IMR-90 (cell line): ENCODE data around the gene FHL2. TPM values are rescaled to one million over a fixed set of nuclear protein-coding genes. Genes with fewer than 3 reads are reported as not detected.

ENCODE experiments used
- ATAC-seq: fragments of 200-7000 bp; cut with Tn5 transposase; 2 replicates; pipeline ENCODE4 v1.9.1; 2020; ENCODE audit warnings: low read depth, mild to moderate bottlenecking, moderate library complexity
- BruUV-seq: library from RNA; stranded (reverse); fragments of 400-500 nt; replicated peaks from 2 replicates; lab custom pipeline; 2021; lab: Mats Ljungman, UMichigan
- CTCF ChIA-PET: fragments of 300-600 bp; formaldehyde crosslinking; extraction: SDS; loops from one replicate; lab custom pipeline; 2021; ENCODE audit warnings: antibody characterized with exemption; lab: Yijun Ruan, JAX
- POLR2A ChIA-PET: fragments of 300-600 bp; sonication (Branson Sonifier 250); formaldehyde crosslinking; loops from one replicate; lab custom pipeline; 2022; ENCODE audit warnings: antibody characterized with exemption; ENCODE audit not compliant: unreplicated experiment; lab: Charles Lee
- DNase-seq: peaks from one replicate; pipeline ENCODE4 v3.0.0; 2013
- H2AFZ ChIP-seq: replicated peaks from 2 replicates; pipeline ENCODE3; 2013; ENCODE audit warnings: low read length, mild to moderate bottlenecking; ENCODE audit not compliant: poor library complexity
- H2AK5ac ChIP-seq: 2 replicates; pipeline ENCODE4 v1.6.1; 2013; ENCODE audit warnings: low read depth, low read length, inconsistent platforms
- H2AK9ac ChIP-seq: replicated peaks from 2 replicates; pipeline ENCODE3; 2013; ENCODE audit warnings: mild to moderate bottlenecking, low read depth, low read length, moderate library complexity; ENCODE audit not compliant: poor library complexity
- H2BK120ac ChIP-seq: 2 replicates; pipeline ENCODE4 v1.6.1; 2013; ENCODE audit warnings: low read depth, low read length, inconsistent platforms
- H2BK15ac ChIP-seq: 3 replicates; pipeline ENCODE4 v1.6.1; 2013; ENCODE audit warnings: low read depth, low read length, inconsistent platforms
- H2BK20ac ChIP-seq: 2 replicates; pipeline ENCODE4 v1.6.1; 2013; ENCODE audit warnings: low read depth, mild to moderate bottlenecking, inconsistent platforms, low read length, moderate library complexity
- H2BK5ac ChIP-seq: 2 replicates; pipeline ENCODE4 v1.6.1; 2013; ENCODE audit warnings: mild to moderate bottlenecking, low read depth, low read length, inconsistent platforms; ENCODE audit not compliant: poor library complexity, severe bottlenecking
- H3K14ac ChIP-seq: replicated peaks from 2 replicates; pipeline ENCODE4 v1.6.1; 2013; ENCODE audit warnings: low read depth, low read length, inconsistent platforms
- H3K18ac ChIP-seq: 2 replicates; pipeline ENCODE4 v1.6.1; 2013; ENCODE audit warnings: low read depth, low read length, control low read depth
- H3K23ac ChIP-seq: 2 replicates; pipeline ENCODE4 v1.6.1; 2013; ENCODE audit warnings: low read depth, low read length, inconsistent platforms
- H3K27ac ChIP-seq: 2 replicates; pipeline ENCODE4 v1.5.1; 2013; ENCODE audit warnings: mild to moderate bottlenecking, control low read depth, low read length; ENCODE audit not compliant: insufficient read depth
- H3K27me3 ChIP-seq: 2 replicates; pipeline ENCODE4 v1.6.1; 2013; ENCODE audit warnings: low read length; ENCODE audit not compliant: control insufficient read depth, insufficient read depth
- H3K36me3 ChIP-seq: 2 replicates; pipeline ENCODE4 v1.6.1; 2013; ENCODE audit warnings: low read length, mixed read lengths; ENCODE audit not compliant: control insufficient read depth, insufficient read depth
- H3K4ac ChIP-seq: 2 replicates; pipeline ENCODE4 v1.6.1; 2013; ENCODE audit warnings: low read depth, low read length, inconsistent platforms
- H3K4me1 ChIP-seq: 2 replicates; pipeline ENCODE4 v1.6.1; 2013; ENCODE audit warnings: low read length, mixed read lengths; ENCODE audit not compliant: control insufficient read depth, insufficient read depth
- H3K4me2 ChIP-seq: 2 replicates; pipeline ENCODE4 v1.6.1; 2013; ENCODE audit warnings: low read depth, mild to moderate bottlenecking, control low read depth, low read length, moderate library complexity
- H3K4me3 ChIP-seq: 2 replicates; pipeline ENCODE4 v1.5.1; 2013; ENCODE audit warnings: low read depth, mild to moderate bottlenecking, control low read depth, low read length, moderate library complexity; ENCODE audit not compliant: insufficient read depth
- H3K56ac ChIP-seq: 2 replicates; pipeline ENCODE4 v1.6.1; 2013; ENCODE audit warnings: low read length, inconsistent platforms; ENCODE audit not compliant: insufficient read depth; ENCODE audit errors: extremely low read depth
- H3K79me1 ChIP-seq, 2 experiments: 2 replicates each; pipeline ENCODE4 v1.6.1; 2013; ENCODE audit warnings: low read length in 2 of 2, inconsistent platforms in 1 of 2, low read depth in 1 of 2
- H3K9ac ChIP-seq: 2 replicates; pipeline ENCODE4 v1.6.1; 2013; ENCODE audit warnings: low read depth, low read length, control low read depth
- H3K9me1 ChIP-seq: 2 replicates; pipeline ENCODE4 v1.6.1; 2013; ENCODE audit warnings: low read length, inconsistent platforms; ENCODE audit not compliant: insufficient read depth
- H3K9me3 ChIP-seq: 2 replicates; pipeline ENCODE4 v1.6.1; 2013; ENCODE audit warnings: low read length; ENCODE audit not compliant: control insufficient read depth, insufficient read depth
- H4K20me1 ChIP-seq: 2 replicates; pipeline ENCODE4 v1.6.1; 2013; ENCODE audit warnings: low read length, inconsistent platforms; ENCODE audit not compliant: insufficient read depth
- H4K5ac ChIP-seq: 2 replicates; pipeline ENCODE4 v1.6.1; 2013; ENCODE audit warnings: mild to moderate bottlenecking, low read depth, low read length, control low read depth
- H4K8ac ChIP-seq, 2 experiments: 2 replicates each; pipeline ENCODE4 v1.6.1; 2013; ENCODE audit warnings: low read depth in 2 of 2, low read length in 2 of 2, control low read depth in 1 of 2, inconsistent platforms in 1 of 2
- H4K91ac ChIP-seq: 2 replicates; pipeline ENCODE4 v1.6.1; 2013; ENCODE audit warnings: low read depth, low read length, inconsistent platforms; ENCODE audit not compliant: insufficient read depth
- BHLHE40 ChIP-seq: fragments of 150-350 bp; IDR thresholded peaks from 2 replicates; pipeline ENCODE4 v1.6.1; 2016; ENCODE audit warnings: mild to moderate bottlenecking, low read depth, low read length
- CEBPB ChIP-seq: IDR thresholded peaks from 2 replicates; pipeline ENCODE4 v1.6.1; 2012; ENCODE audit warnings: low read depth, low read length, improper control_type of control experiment
- CHD1 ChIP-seq: IDR thresholded peaks from 2 replicates; pipeline ENCODE4 v1.6.1; 2012; ENCODE audit warnings: low read depth, low read length, improper control_type of control experiment
- ELK1 ChIP-seq: fragments of 150-350 bp; IDR thresholded peaks from 2 replicates; pipeline ENCODE4 v1.6.1; 2016; ENCODE audit warnings: low read depth, mild to moderate bottlenecking, low read length, moderate library complexity, borderline replicate concordance
- FOS ChIP-seq: fragments of 150-350 bp; IDR thresholded peaks from 2 replicates; pipeline ENCODE4 v1.6.1; 2016; ENCODE audit warnings: low read depth, low read length
- MAFK ChIP-seq: IDR thresholded peaks from 2 replicates; pipeline ENCODE4 v1.6.1; 2012; ENCODE audit warnings: low read depth, low read length, improper control_type of control experiment
- MAZ ChIP-seq: IDR thresholded peaks from 2 replicates; pipeline ENCODE4 v1.6.1; 2012; ENCODE audit warnings: low read depth, mild to moderate bottlenecking, low read length, improper control_type of control experiment, moderate library complexity, borderline replicate concordance
- MXI1 ChIP-seq: IDR thresholded peaks from 2 replicates; pipeline ENCODE4 v1.6.1; 2012; ENCODE audit warnings: low read depth, mild to moderate bottlenecking, low read length, moderate library complexity, borderline replicate concordance
- NFE2L2 ChIP-seq: fragments of 150-350 bp; IDR thresholded peaks from 2 replicates; pipeline ENCODE4 v1.6.1; 2016; ENCODE audit warnings: low read depth, mild to moderate bottlenecking, low read length
- RAD21 ChIP-seq: IDR thresholded peaks from 2 replicates; pipeline ENCODE4 v1.6.1; 2012; ENCODE audit warnings: low read length, improper control_type of control experiment
- RCOR1 ChIP-seq: IDR thresholded peaks from 2 replicates; pipeline ENCODE4 v1.6.1; 2012; ENCODE audit warnings: mild to moderate bottlenecking, low read length, improper control_type of control experiment; ENCODE audit not compliant: insufficient replicate concordance
- RFX5 ChIP-seq: IDR thresholded peaks from 2 replicates; pipeline ENCODE4 v1.8.0; 2012; ENCODE audit warnings: low read depth, mild to moderate bottlenecking, low read length, moderate library complexity
- SMC3 ChIP-seq: fragments of 150-350 bp; IDR thresholded peaks from 2 replicates; pipeline ENCODE4 v1.6.1; 2016; ENCODE audit warnings: low read depth, mild to moderate bottlenecking, antibody characterized with exemption, low read length, moderate library complexity
- WGBS, 2 experiments: methylation state at CpG; one replicate each; pipeline versions ENCODE4 v1.1.5 to v1.1.7; 2013; ENCODE audit warnings: missing lambda C conversion rate in 2 of 2; ENCODE audit not compliant: insufficient read length in 1 of 2; ENCODE audit errors: extremely low coverage in 2 of 2; 5-methylcytosine and 5-hydroxymethylcytosine counted together
- dilution Hi-C: fragments of 300-500 bp; cut with HindIII; formaldehyde crosslinking; loops from one replicate; pipeline ENCODE4 v1.14.3; 2018; ENCODE audit warnings: low sequenced_read_pairs; ENCODE audit not compliant: unreplicated experiment
- in situ Hi-C: fragments of 300-500 bp; cut with MboI; formaldehyde crosslinking; loops from 3 replicates; pipeline ENCODE4 v1.14.3; 2019; ENCODE audit warnings: low sequenced_read_pairs, inconsistent platforms, mixed read lengths
- intact Hi-C: fragments of 100-400 bp; cut with micrococcal nuclease; formaldehyde crosslinking; loops from 2 replicates; pipeline ENCODE4 v1.10.0; 2022
- polyA plus RNA-seq, 3 experiments: library from polyadenylated mRNA; depleted of rRNA; stranded (reverse); fragments of >200 nt; gene quantifications; 2 replicates each; pipeline ENCODE4 v1.2.3, GENCODE V29; 2012; ENCODE audit warnings: low replicate concordance in 1 of 3
- total RNA-seq: library from RNA; depleted of rRNA; stranded (reverse); fragments of >200 nt; gene quantifications from 2 replicates; pipeline ENCODE4 v1.2.3, GENCODE V29; 2012
- TF ChIP-seq, protein P1 (sequence below): fragments of 150-350 bp; IDR thresholded peaks from 2 replicates; pipeline ENCODE4 v1.6.1; 2017; ENCODE audit warnings: mild to moderate bottlenecking, antibody characterized with exemption, low read length, low read depth
- TF ChIP-seq, protein P2 (sequence below): conservative IDR thresholded peaks from 2 replicates; pipeline ENCODE4 v1.5.1; 2012; ENCODE audit warnings: mild to moderate bottlenecking, low read depth, low read length, improper control_type of control experiment

The FHL2 gene
- total and polyA plus RNA-seq, 2 of the 4 experiments (the other 2 are of a cell fraction), result 464 to 550 TPM

- peak overlapping the region; percentile 53; the same call in 1 of the 2 replicates for H2AK5ac ChIP-seq
- H4K20me1 ChIP-seq, result no peaks in the 10 kb centered on the region
- peaks cover 13% of the 10 kb centered on the region for H3K27me3 ChIP-seq
- intact Hi-C loops (no loop called here), dilution Hi-C loops (no loop called here), in situ Hi-C loops (no loop called here)
- no peak overlapping the region for H3K4ac ChIP-seq
- H3K9ac ChIP-seq, result no peak overlapping the region
- peaks cover 16% of the 10 kb centered on the region for H3K4me1 ChIP-seq
- H4K5ac ChIP-seq, result no peak overlapping the region
- ChIA-PET POLR2A (no interaction called here), CTCF (interaction anchor here (0.5 kb wide), 1 partner anchor 18 kb away, joined by 3 read pairs; no protein-coding TSS in a partner anchor)
- no peak overlapping the region for H3K56ac ChIP-seq
- H3K9me1 ChIP-seq, result no peaks in the 10 kb centered on the region
- no peaks in the 10 kb centered on the region for H3K36me3 ChIP-seq
- H2BK15ac ChIP-seq, result peak overlapping the region; percentile 71; the same call in 2 of the 3 replicates
- H4K8ac ChIP-seq, result no peak overlapping the region
- no peaks in the 10 kb centered on the region; a peak in 1 of 4 replicates for H3K79me1 ChIP-seq
- H2BK5ac ChIP-seq, result no peak overlapping the region
- no peaks in the 10 kb centered on the region for H3K9me3 ChIP-seq
- peak overlapping the region; percentile 4; the same call in 1 of the 2 replicates for H2BK120ac ChIP-seq
- H2AK9ac ChIP-seq, result no peak overlapping the region
- no TSS peak for BruUV-seq
- 67% methylated on average over 1 of the region's 4 CpGs; no CpG with 5 or more reads in 1 of the 2 experiments for WGBS, 2 experiments
- H3K4me2 ChIP-seq, result no peak overlapping the region
- H2AFZ ChIP-seq, result no peak overlapping the region
- peak; percentile 4; the same call in 1 of the 2 replicates for ATAC-seq
- DNase-seq, result peak; percentile 62
- H3K23ac ChIP-seq, result no peak overlapping the region
- H4K91ac ChIP-seq, result no peak overlapping the region
- 0 out of 2 replicates have a peak overlapping the region, but pooled peaks have one; percentile 15 for H3K14ac ChIP-seq
- H2BK20ac ChIP-seq, result peak overlapping the region; percentile 24; the same call in 1 of the 2 replicates
- no peak overlapping the region for H3K4me3 ChIP-seq
- no peak overlapping the region; the same call in 1 of the 2 replicates for H3K18ac ChIP-seq
- no peak overlapping the region for H3K27ac ChIP-seq
- no peak for TF ChIP-seq RAD21
- TF ChIP-seq ELK1, result no peak
- TF ChIP-seq MXI1, result no peak
- TF ChIP-seq, protein P1, sequence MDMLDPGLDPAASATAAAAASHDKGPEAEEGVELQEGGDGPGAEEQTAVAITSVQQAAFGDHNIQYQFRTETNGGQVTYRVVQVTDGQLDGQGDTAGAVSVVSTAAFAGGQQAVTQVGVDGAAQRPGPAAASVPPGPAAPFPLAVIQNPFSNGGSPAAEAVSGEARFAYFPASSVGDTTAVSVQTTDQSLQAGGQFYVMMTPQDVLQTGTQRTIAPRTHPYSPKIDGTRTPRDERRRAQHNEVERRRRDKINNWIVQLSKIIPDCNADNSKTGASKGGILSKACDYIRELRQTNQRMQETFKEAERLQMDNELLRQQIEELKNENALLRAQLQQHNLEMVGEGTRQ, result no peak
- no peak for TF ChIP-seq SMC3
- TF ChIP-seq RCOR1, result no peak
- TF ChIP-seq, protein P2, sequence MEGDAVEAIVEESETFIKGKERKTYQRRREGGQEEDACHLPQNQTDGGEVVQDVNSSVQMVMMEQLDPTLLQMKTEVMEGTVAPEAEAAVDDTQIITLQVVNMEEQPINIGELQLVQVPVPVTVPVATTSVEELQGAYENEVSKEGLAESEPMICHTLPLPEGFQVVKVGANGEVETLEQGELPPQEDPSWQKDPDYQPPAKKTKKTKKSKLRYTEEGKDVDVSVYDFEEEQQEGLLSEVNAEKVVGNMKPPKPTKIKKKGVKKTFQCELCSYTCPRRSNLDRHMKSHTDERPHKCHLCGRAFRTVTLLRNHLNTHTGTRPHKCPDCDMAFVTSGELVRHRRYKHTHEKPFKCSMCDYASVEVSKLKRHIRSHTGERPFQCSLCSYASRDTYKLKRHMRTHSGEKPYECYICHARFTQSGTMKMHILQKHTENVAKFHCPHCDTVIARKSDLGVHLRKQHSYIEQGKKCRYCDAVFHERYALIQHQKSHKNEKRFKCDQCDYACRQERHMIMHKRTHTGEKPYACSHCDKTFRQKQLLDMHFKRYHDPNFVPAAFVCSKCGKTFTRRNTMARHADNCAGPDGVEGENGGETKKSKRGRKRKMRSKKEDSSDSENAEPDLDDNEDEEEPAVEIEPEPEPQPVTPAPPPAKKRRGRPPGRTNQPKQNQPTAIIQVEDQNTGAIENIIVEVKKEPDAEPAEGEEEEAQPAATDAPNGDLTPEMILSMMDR, result no peak
- no peak for TF ChIP-seq CHD1
- no peak for TF ChIP-seq BHLHE40
- TF ChIP-seq MAZ, result no peak
- TF ChIP-seq NFE2L2, result no peak
- no peak for TF ChIP-seq CEBPB
- no peak for TF ChIP-seq FOS
- TF ChIP-seq MAFK, result no peak
- TF ChIP-seq RFX5, result no peak
Measured at GRCh38 chr2:105410554-105410953, 11.7 kb upstream of the FHL2 start.
